T-helper 1 cell treated with Interleukin-12 subunit alpha and Interleukin-12 subunit beta and Interleukin-4 antibody, amounts not matched to agents 30 ng/mL and 1 ng/mL, for 36 hours (primary cell): ENCODE data around the gene C1orf159. TPM values are rescaled to one million over a fixed set of nuclear protein-coding genes. Genes with fewer than 3 reads are reported as not detected.

Experiments
- intact Hi-C: fragments of 100-400 bp; cut with micrococcal nuclease; formaldehyde crosslinking; loops from one replicate; pipeline ENCODE4 v1.15.1; 2024
- total RNA-seq: library from RNA; stranded (reverse); gene quantifications from 2 replicates; pipeline ENCODE4 v1.2.3, GENCODE V29; 2022

C1orf159 gene
- total RNA-seq, 1 donor from 2014 or later: 22.9 TPM

GRCh38 chr1:1132956-1133750 is 17.3 kb upstream of the C1orf159 start:
- intact Hi-C loops: no loop called here

- intact Hi-C loops: no loop called here
These were observed 16.4 kb upstream of the C1orf159 start for GRCh38 chr1:1132042-1132950.

GRCh38 chr1:1130206-1131120 is 14.6 kb upstream of the C1orf159 start:
- intact Hi-C loops: no loop called here

- intact Hi-C loops: no loop called here
These were observed 13.5 kb upstream of the C1orf159 start for GRCh38 chr1:1129381-1129821.

- intact Hi-C loops: no loop called here
These were observed 12.7 kb upstream of the C1orf159 start for GRCh38 chr1:1128454-1129139.

GRCh38 chr1:1127551-1128451 is 11.9 kb upstream of the C1orf159 start:
- intact Hi-C loops: no loop called here

- intact Hi-C loops: no loop called here
These were observed 10.1 kb upstream of the C1orf159 start for GRCh38 chr1:1125945-1126344.

- intact Hi-C loops: no loop called here
These were observed 9.1 kb upstream of the C1orf159 start for GRCh38 chr1:1124786-1125642.

- intact Hi-C loops: no loop called here
These were observed 8.6 kb upstream of the C1orf159 start for GRCh38 chr1:1124508-1124785.

- intact Hi-C loops: no loop called here
These were observed 8.0 kb upstream of the C1orf159 start for GRCh38 chr1:1123581-1124507.

GRCh38 chr1:1122981-1123480 is 7.1 kb upstream of the C1orf159 start:
- intact Hi-C loops: loop anchor here (1.0 kb wide), 3 partner anchors 108 to 167 kb away; no protein-coding TSS in a partner anchor

- intact Hi-C loops: loop anchor here (1.0 kb wide), 3 partner anchors 109 to 168 kb away; no protein-coding TSS in a partner anchor
These were observed 6.4 kb upstream of the C1orf159 start for GRCh38 chr1:1122078-1122811.

- intact Hi-C loops: loop anchor here (1.0 kb wide), 3 partner anchors 110 to 169 kb away; no protein-coding TSS in a partner anchor
These were observed 5.8 kb upstream of the C1orf159 start for GRCh38 chr1:1121611-1122077.

- intact Hi-C loops: no loop called here
These were observed 5.1 kb upstream of the C1orf159 start for GRCh38 chr1:1120866-1121591.

- intact Hi-C loops: no loop called here
These were observed 4.2 kb upstream of the C1orf159 start for GRCh38 chr1:1120096-1120495.
